HFF-Myc (cell line): ENCODE data around the gene COPS6.

Experiments
- DNase-seq: peaks from one replicate; pipeline ENCODE4 v3.0.0-alpha.2; 2011; ENCODE audit warnings: low read depth; ENCODE audit errors: extremely low read depth
- H3K4me3 ChIP-seq: replicated peaks from 2 replicates; pipeline ENCODE4 v1.5.1; 2011; ENCODE audit warnings: low read depth, mild to moderate bottlenecking, control low read depth, low read length
- CTCF ChIP-seq: IDR thresholded peaks from 2 replicates; pipeline ENCODE4 v1.5.1; 2012; ENCODE audit warnings: mild to moderate bottlenecking, low read depth, low read length, control low read depth; ENCODE audit errors: missing control alignments

Gene COPS6

GRCh38 chr7:100053215-100053614, 35.6 kb upstream of the COPS6 start:
- no peak overlapping the region for H3K4me3 ChIP-seq
- peak; percentile 14 for TF ChIP-seq CTCF
- DNase-seq, result peak; percentile 39

GRCh38 chr7:100057006-100057405, 31.8 kb upstream of the COPS6 start:
- DNase-seq, result no peak
- TF ChIP-seq CTCF, result no peak
- no peak overlapping the region for H3K4me3 ChIP-seq

GRCh38 chr7:100059251-100059739, 29.5 kb upstream of the COPS6 start:
- TF ChIP-seq CTCF, result no peak
- no peak for DNase-seq
- H3K4me3 ChIP-seq, result no peak overlapping the region

- TF ChIP-seq CTCF, result no peak
- H3K4me3 ChIP-seq, result no peak overlapping the region
- no peak for DNase-seq
Measured at GRCh38 chr7:100061518-100062193, 27.1 kb upstream of the COPS6 start.

- no peak for DNase-seq
- TF ChIP-seq CTCF, result no peak
- H3K4me3 ChIP-seq, result no peak overlapping the region
Measured at GRCh38 chr7:100063376-100063775, 25.4 kb upstream of the COPS6 start.

- no peak overlapping the region for H3K4me3 ChIP-seq
- TF ChIP-seq CTCF, result no peak
- DNase-seq, result no peak
Measured at GRCh38 chr7:100064162-100064561, 24.6 kb upstream of the COPS6 start.
